H1 (cell line): ENCODE results near the gene ALG5. TPM values are rescaled to one million over a fixed set of nuclear protein-coding genes. Genes with fewer than 3 reads are reported as not detected.

Experiments
- CTCF ChIA-PET: fragments of 300-600 bp; sonication (Branson Sonifier 250); formaldehyde crosslinking; loops from one replicate; lab custom pipeline; 2021; ENCODE audit not compliant: partially characterized antibody; lab: Charles Lee
- POLR2A ChIA-PET: fragments of 300-600 bp; sonication (Branson Sonifier 250); formaldehyde crosslinking; loops from one replicate; lab custom pipeline; 2021; ENCODE audit warnings: inconsistent platforms; ENCODE audit not compliant: partially characterized antibody; lab: Charles Lee
- DNase-seq, 2 experiments: peaks; one replicate each; pipeline versions ENCODE4 v3.0.0 to v3.0.0-alpha.2; 2010 to 2022; ENCODE audit warnings: low spot score in 2 of 2, low read depth in 1 of 2, mixed read lengths in 1 of 2
- FAIRE-seq: peaks from 2 replicates; lab custom pipeline; 2011; peaks lifted over from hg19 to GRCh38; lab: Jason Lieb, UNC
- H2AFZ ChIP-seq: 2 replicates; pipeline ENCODE4 v1.8.1; 2012; ENCODE audit warnings: low read length, inconsistent platforms
- H2AK5ac ChIP-seq: 2 replicates; pipeline ENCODE4 v1.6.1; 2013; ENCODE audit warnings: low read depth, low read length
- H2BK120ac ChIP-seq: replicated peaks from 2 replicates; pipeline ENCODE3; 2013; ENCODE audit warnings: low read depth, low read length, inconsistent platforms
- H2BK12ac ChIP-seq: 2 replicates; pipeline ENCODE4 v1.6.1; 2013; ENCODE audit warnings: low read depth, low read length
- H2BK15ac ChIP-seq: 2 replicates; pipeline ENCODE4 v1.6.1; 2013; ENCODE audit warnings: low read length
- H2BK20ac ChIP-seq: 2 replicates; pipeline ENCODE4 v1.6.1; 2013; ENCODE audit warnings: low read length
- H2BK5ac ChIP-seq: 2 replicates; pipeline ENCODE4 v1.6.1; 2013; ENCODE audit warnings: low read depth, low read length
- H3K14ac ChIP-seq: 2 replicates; pipeline ENCODE4 v1.6.1; 2013; ENCODE audit warnings: inconsistent platforms; ENCODE audit not compliant: insufficient read length
- H3K18ac ChIP-seq: 2 replicates; pipeline ENCODE4 v1.6.1; 2013; ENCODE audit warnings: low read length; ENCODE audit errors: extremely low read depth
- H3K23ac ChIP-seq: 2 replicates; pipeline ENCODE4 v1.6.1; 2013; ENCODE audit warnings: inconsistent platforms; ENCODE audit not compliant: insufficient read length
- H3K23me2 ChIP-seq: 2 replicates; pipeline ENCODE4 v1.6.1; 2013; ENCODE audit warnings: low read depth, low read length
- H3K27ac ChIP-seq: 2 replicates; pipeline ENCODE4 v1.6.1; 2011; ENCODE audit warnings: low read depth, low read length, inconsistent platforms
- H3K27me3 ChIP-seq, 4 experiments: replicated peaks in 1 of 4; 1 replicate in 1 of 4; 2 replicates in 3 of 4; pipeline versions ENCODE4 v1.6.1 to v1.8.1; 2011 to 2013; ENCODE audit warnings: low read length in 3 of 4, mild to moderate bottlenecking in 3 of 4, inconsistent platforms in 2 of 4, mixed read lengths in 2 of 4, moderate library complexity in 1 of 4; ENCODE audit not compliant: control insufficient read depth in 3 of 4, insufficient read depth in 3 of 4; ENCODE audit errors: extremely low read depth in 1 of 4
- H3K36me3 ChIP-seq, 4 experiments: 2 replicates each; pipeline versions ENCODE4 v1.6.1 to v1.8.1; 2011 to 2013; ENCODE audit warnings: mild to moderate bottlenecking in 4 of 4, low read length in 3 of 4, moderate library complexity in 2 of 4, control low read depth in 1 of 4, inconsistent platforms in 1 of 4; ENCODE audit not compliant: insufficient read depth in 4 of 4, control insufficient read depth in 2 of 4
- H3K4ac ChIP-seq: replicated peaks from 2 replicates; pipeline ENCODE3; 2013; ENCODE audit warnings: low read length, low read depth, mixed read lengths, inconsistent platforms; ENCODE audit not compliant: insufficient read length
- H3K4me1 ChIP-seq, 4 experiments: replicated peaks in 1 of 4; 1 replicate in 1 of 4; 2 replicates in 3 of 4; pipeline versions ENCODE4 v1.6.1 to v1.8.1; 2011 to 2013; ENCODE audit warnings: low read length in 3 of 4, inconsistent platforms in 2 of 4, mixed read lengths in 1 of 4; ENCODE audit not compliant: insufficient read depth in 4 of 4, control insufficient read depth in 3 of 4
- H3K4me2 ChIP-seq, 2 experiments: 2 replicates each; pipeline versions ENCODE4 v1.6.1 to v1.8.1; 2011 to 2013; ENCODE audit warnings: low read depth in 2 of 2, low read length in 2 of 2, control low read depth in 1 of 2, inconsistent platforms in 1 of 2, mild to moderate bottlenecking in 1 of 2; ENCODE audit not compliant: insufficient read depth in 1 of 2
- H3K4me3 ChIP-seq, 4 experiments: fragments of 200-600, 300-600 bp in 1 of 4; sonication (generic), shearing (Covaris generic), sonication (Bioruptor Twin) in 1 of 4; 2 replicates each; pipeline versions ENCODE4 v1.5.1 to v1.8.1; 2011 to 2016; ENCODE audit warnings: low read length in 4 of 4, low read depth in 3 of 4, control low read depth in 2 of 4, inconsistent platforms in 2 of 4, mild to moderate bottlenecking in 2 of 4, mixed read lengths in 1 of 4, moderate library complexity in 1 of 4; ENCODE audit not compliant: insufficient read depth in 2 of 4; ENCODE audit errors: extremely low read depth in 1 of 4
- H3K56ac ChIP-seq: replicated peaks from 2 replicates; pipeline ENCODE3; 2013; ENCODE audit warnings: low read depth, mild to moderate bottlenecking, mixed read lengths, low read length, inconsistent platforms; ENCODE audit not compliant: insufficient read length
- H3K79me1 ChIP-seq: 2 replicates; pipeline ENCODE4 v1.6.1; 2013; ENCODE audit warnings: low read depth, low read length, control low read depth
- H3K79me2 ChIP-seq, 2 experiments: 2 replicates each; pipeline versions ENCODE4 v1.6.1 to v1.8.1; 2012 to 2013; ENCODE audit warnings: low read length in 2 of 2, mild to moderate bottlenecking in 2 of 2, inconsistent platforms in 1 of 2; ENCODE audit not compliant: insufficient read depth in 2 of 2, control insufficient read depth in 1 of 2
- H3K9ac ChIP-seq, 4 experiments: replicated peaks in 1 of 4; 1 replicate in 1 of 4; 2 replicates in 3 of 4; pipeline versions ENCODE4 v1.6.1 to v1.8.1; 2011 to 2013; ENCODE audit warnings: low read depth in 3 of 4, low read length in 3 of 4, control low read depth in 2 of 4, mild to moderate bottlenecking in 2 of 4, moderate library complexity in 2 of 4, inconsistent platforms in 1 of 4; ENCODE audit errors: extremely low read depth in 1 of 4
- H3K9me3 ChIP-seq, 2 experiments: 2 replicates each; pipeline versions ENCODE4 v1.6.1 to v1.8.1; 2012 to 2013; ENCODE audit warnings: mild to moderate bottlenecking in 2 of 2, moderate library complexity in 2 of 2, control low read depth in 1 of 2, inconsistent platforms in 1 of 2, low read depth in 1 of 2, low read length in 1 of 2, mixed read lengths in 1 of 2; ENCODE audit not compliant: insufficient read depth in 2 of 2
- H4K20me1 ChIP-seq, 2 experiments: replicated peaks in 1 of 2; 2 replicates each; pipeline versions ENCODE3 to v1.8.1; 2011 to 2013; ENCODE audit warnings: inconsistent platforms in 2 of 2, low read length in 2 of 2, mild to moderate bottlenecking in 1 of 2; ENCODE audit not compliant: insufficient read depth in 2 of 2, control insufficient read depth in 1 of 2
- H4K5ac ChIP-seq: 2 replicates; pipeline ENCODE4 v1.6.1; 2013; ENCODE audit warnings: low read length, low read depth, mixed read lengths, inconsistent platforms; ENCODE audit not compliant: insufficient read length
- H4K8ac ChIP-seq: 2 replicates; pipeline ENCODE4 v1.8.0; 2013; ENCODE audit warnings: mild to moderate bottlenecking, moderate library complexity, low read length, inconsistent platforms; ENCODE audit not compliant: insufficient read depth; ENCODE audit errors: extremely low read depth
- H4K91ac ChIP-seq: replicated peaks from 2 replicates; pipeline ENCODE3; 2013; ENCODE audit warnings: low read length, mixed read lengths, inconsistent platforms; ENCODE audit not compliant: insufficient read length
- BRCA1 ChIP-seq: IDR thresholded peaks from 2 replicates; pipeline ENCODE4 v1.6.1; 2012; ENCODE audit warnings: low read depth, low read length, improper control_type of control experiment
- CHD1 ChIP-seq: IDR thresholded peaks from 2 replicates; pipeline ENCODE4 v1.6.1; 2012; ENCODE audit warnings: low read depth, low read length, improper control_type of control experiment
- EZH2 ChIP-seq: fragments of 200-600 bp; sonication (generic); IDR thresholded peaks from 2 replicates; pipeline ENCODE4 v1.7.1; 2012; ENCODE audit warnings: low read depth, mild to moderate bottlenecking, moderate library complexity, low read length, inconsistent platforms; ENCODE audit not compliant: severe bottlenecking
- PHF8 ChIP-seq: fragments of 200-600 bp; sonication (generic); conservative IDR thresholded peaks from 2 replicates; pipeline ENCODE4 v1.7.1; 2012; ENCODE audit warnings: low read depth, mild to moderate bottlenecking, inconsistent platforms, low read length, moderate library complexity
- POLR2A ChIP-seq, 2 experiments: IDR thresholded peaks; 1 replicate in 1 of 2; 2 replicates in 1 of 2; pipeline ENCODE4 v1.6.1; 2011; ENCODE audit warnings: low read depth in 2 of 2, low read length in 2 of 2, mild to moderate bottlenecking in 2 of 2; ENCODE audit errors: control extremely low read depth in 1 of 2
- RFX5 ChIP-seq: IDR thresholded peaks from 2 replicates; pipeline ENCODE4 v1.6.1; 2011; ENCODE audit warnings: low read depth, low read length, improper control_type of control experiment, borderline replicate concordance
- WGBS, 2 experiments: shearing (Covaris generic) in 1 of 2; methylation state at CpG; one replicate each; pipeline versions ENCODE4 v1.1.6 to v1.1.7; 2013 to 2015; ENCODE audit warnings: low lambda C conversion rate in 2 of 2, mixed read lengths in 2 of 2, inconsistent platforms in 1 of 2, low coverage in 1 of 2, missing lambda C conversion rate in 1 of 2; ENCODE audit not compliant: insufficient replicate concordance in 2 of 2, insufficient coverage in 1 of 2, insufficient read length in 1 of 2; ENCODE audit errors: extremely low coverage in 1 of 2, missing lambda C conversion rate in 1 of 2; 5-methylcytosine and 5-hydroxymethylcytosine counted together
- polyA plus RNA-seq, 7 experiments: library from polyadenylated mRNA; depleted of rRNA in 3 of 7; stranded (reverse) in 5 of 7; unstranded in 2 of 7; fragments of >200 nt in 5 of 7; fragments of 200-250 nt in 2 of 7; gene quantifications; 1 replicate in 5 of 7; 2 replicates in 1 of 7; 4 replicates in 1 of 7; pipeline versions ENCODE4 v1.2.1 to v1.2.3, GENCODE V29; 2011 to 2013; ENCODE audit warnings: missing spikeins in 2 of 7, mixed read lengths in 2 of 7
- total RNA-seq: library from RNA; stranded (reverse); fragmentation: NEBNext Ultra II Directional; extraction: Animal tissue kit (Norgen Biotek cat#: 25700); gene quantifications from 2 replicates; pipeline ENCODE4 v1.2.1, GENCODE V29; 2021

The ALG5 gene
- total and polyA plus RNA-seq, 2 of the 8 experiments (the other 6 are each of a cell fraction or from before 2014, with no cell fraction given), result 15.0 to 24.3 TPM

GRCh38 chr13:37027639-37028038 lies 28.5 kb upstream of the ALG5 start:
- no peak overlapping the region for H3K4ac ChIP-seq
- H3K79me1 ChIP-seq, result no peaks in the 10 kb centered on the region
- no peak overlapping the region for H2AFZ ChIP-seq
- no peak overlapping the region for H3K9ac ChIP-seq
- H2BK120ac ChIP-seq, result no peak overlapping the region
- CTCF ChIA-PET, result no interaction called here
- POLR2A ChIA-PET, result interaction anchor here (1.3 kb wide), 1 partner anchor 27 kb away, joined by 5 read pairs; the partner anchor contains the start of gene EXOSC8
- no peaks in the 10 kb centered on the region for H3K23me2 ChIP-seq
- H3K9me3 ChIP-seq, result no peaks in the 10 kb centered on the region
- H2BK5ac ChIP-seq, result no peak overlapping the region
- peaks cover 14 to 93% (median 37%) of the 10 kb centered on the region in 4 experiments for H3K36me3 ChIP-seq
- no peaks in the 10 kb centered on the region for H3K4me1 ChIP-seq
- no peaks in the 10 kb centered on the region for H3K79me2 ChIP-seq
- no peak overlapping the region for H2BK12ac ChIP-seq
- FAIRE-seq (no peak), DNase-seq (no peak)
- peaks cover 2 to 4% of the 10 kb centered on the region in 2 experiments for H4K20me1 ChIP-seq
- no peak overlapping the region for H4K5ac ChIP-seq
- H4K8ac ChIP-seq, result no peak overlapping the region
- no peaks in the 10 kb centered on the region for H3K27me3 ChIP-seq
- H3K18ac ChIP-seq, result no peak overlapping the region
- no peak overlapping the region for H3K23ac ChIP-seq
- 89% methylated on average over 2 of the region's 2 CpGs; no CpG with 5 or more reads in 1 of the 2 experiments for WGBS, 2 experiments
- TF ChIP-seq POLR2A (IDR thresholded peaks at IDR 0.05; ENCODE audit: control extremely low read depth in 1 of 2, low read depth in 2 of 2, low read length in 2 of 2) (no peak), RFX5 (no peak), BRCA1 (no peak), PHF8 (no peak), EZH2 (no peak), CHD1 (no peak)
- no peak overlapping the region for H3K27ac ChIP-seq
- H3K4me3 ChIP-seq, result no peak overlapping the region
- H3K4me2 ChIP-seq, result no peak overlapping the region
- H3K14ac ChIP-seq, result no peak overlapping the region
- no peak overlapping the region for H2BK20ac ChIP-seq
- no peak overlapping the region for H3K56ac ChIP-seq
- H2BK15ac ChIP-seq, result no peak overlapping the region
- no peak overlapping the region for H4K91ac ChIP-seq
- no peak overlapping the region for H2AK5ac ChIP-seq
